Renal cortex interstitium (tissue), 15 donors: Measurements from ENCODE around the gene RHD. TPM values are rescaled to one million over a fixed set of nuclear protein-coding genes. Genes with fewer than 3 reads are reported as not detected.
"Not testable (repeated sequence)": the region's sequence is repeated elsewhere in the genome, so short reads cannot be mapped to it uniquely, and the experiment has no call there.

Experiments
- DNase-seq, 11 donors: peaks; one replicate each; pipeline ENCODE4 v3.0.0-alpha.2; 2013; ENCODE audit warnings: low read depth in 9 of 11, low spot score in 4 of 11; ENCODE audit errors: extremely low read depth in 1 of 11
- long read RNA-seq, 16 experiments: transcript quantifications; one replicate each; lab custom pipeline, GENCODE V29; 2026
- polyA plus RNA-seq, 3 donors: library from polyadenylated mRNA; unstranded; fragments of 120-200 nt; gene quantifications; one replicate each; pipeline ENCODE4 v1.2.1, GENCODE V29; 2013; ENCODE audit not compliant: insufficient read length in 3 of 3

The RHD gene
- polyA plus RNA-seq: 1 to 10 TPM in 1 of 3 donors, under 1 TPM in 2; 0.37 to 3.1 (median 0.99) TPM
- long read RNA-seq, donor 1: 0 reads
- long read RNA-seq, donor 2: 0 reads
- long read RNA-seq, donor 3, partial matches to known transcripts: 6 of 6 reads
- long read RNA-seq, donor 3, other reads (novel, unspliced or antisense): 0 of 6 reads
- long read RNA-seq, donor 4: 0 reads
- long read RNA-seq, donor 5: 0 reads
- long read RNA-seq, donor 6, partial matches to known transcripts: 8 of 8 reads
- long read RNA-seq, donor 6, other reads (novel, unspliced or antisense): 0 of 8 reads
- long read RNA-seq, donor 7: 0 reads
- long read RNA-seq, donor 8, partial matches to known transcripts: 9 of 31 reads
- long read RNA-seq, donor 8, other reads (novel, unspliced or antisense): 22 of 31 reads
- long read RNA-seq, donor 9: 0 reads
- long read RNA-seq, donor 10: 0 reads
- long read RNA-seq, donor 11: 0 reads
- long read RNA-seq, donor 12: 0 reads
- long read RNA-seq, donor 13, partial matches to known transcripts: 9 of 9 reads
- long read RNA-seq, donor 13, other reads (novel, unspliced or antisense): 0 of 9 reads
- long read RNA-seq, donor 14: 0 reads
- long read RNA-seq, donor 15, partial matches to known transcripts: 23 of 23 reads
- long read RNA-seq, donor 15, other reads (novel, unspliced or antisense): 0 of 23 reads
- long read RNA-seq, donor 16, partial matches to known transcripts: 0 of 6 reads
- long read RNA-seq, donor 16, other reads (novel, unspliced or antisense): 5 of 6 reads

DNA sequence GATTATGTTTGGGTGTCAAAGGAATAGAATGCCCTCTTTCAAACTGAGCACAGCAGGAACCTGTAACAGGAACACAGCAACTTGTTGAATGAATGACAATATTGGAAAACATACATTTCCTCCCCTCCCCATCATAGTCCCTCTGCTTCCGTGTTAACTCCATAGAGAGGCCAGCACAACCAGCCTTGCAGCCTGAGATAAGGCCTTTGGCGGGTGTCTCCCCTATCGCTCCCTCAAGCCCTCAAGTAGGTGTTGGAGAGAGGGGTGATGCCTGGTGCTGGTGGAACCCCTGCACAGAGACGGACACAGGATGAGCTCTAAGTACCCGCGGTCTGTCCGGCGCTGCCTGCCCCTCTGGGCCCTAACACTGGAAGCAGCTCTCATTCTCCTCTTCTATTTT is at the start of gene RHD:
Gene RHD, plus strand, starts transcription at position 272 of the 400 bp plus-strand sequence. Its CDS starts 39 bp downstream, at position 311.
- not testable (repeated sequence) for DNase-seq

DNA sequence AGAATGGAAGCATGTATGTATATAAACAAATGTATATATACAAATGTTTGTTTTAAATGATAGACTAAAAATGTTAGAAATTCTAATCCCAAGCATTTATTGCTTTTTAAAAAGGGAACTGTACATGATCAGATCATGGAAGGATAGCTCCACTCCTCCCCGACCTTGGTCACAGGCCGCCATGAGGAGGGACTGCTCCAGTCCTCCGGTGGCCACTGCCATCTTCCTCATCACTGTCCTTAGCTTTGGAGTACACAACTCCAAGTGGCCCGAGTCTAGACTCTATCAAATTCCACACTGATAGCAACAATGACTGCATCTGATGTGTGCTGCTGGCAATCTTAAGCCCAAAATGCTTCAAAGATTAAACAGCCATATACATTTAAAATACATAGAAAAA is 49.7 kb upstream of the RHD start:
- DNase-seq: no peak

DNA sequence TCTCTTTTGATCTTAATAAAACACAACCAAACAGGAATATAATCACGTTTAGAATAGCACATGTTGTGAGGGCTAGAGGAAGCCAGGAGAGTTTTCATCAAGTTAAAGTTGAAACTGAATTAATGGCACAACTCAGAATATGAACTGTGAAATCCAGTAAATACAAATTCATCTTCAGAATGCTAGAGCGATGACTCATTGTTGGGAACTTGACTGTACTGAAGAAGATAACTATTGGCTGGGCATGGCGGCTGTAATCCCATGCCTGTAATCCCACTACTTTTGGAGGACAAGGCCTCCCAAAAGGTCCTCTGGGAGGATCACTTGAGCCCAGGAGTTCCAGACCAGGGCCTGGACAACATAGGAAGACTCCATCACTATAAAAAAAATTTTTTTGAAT is 48.8 kb upstream of the RHD start:
- DNase-seq: no peak

DNA sequence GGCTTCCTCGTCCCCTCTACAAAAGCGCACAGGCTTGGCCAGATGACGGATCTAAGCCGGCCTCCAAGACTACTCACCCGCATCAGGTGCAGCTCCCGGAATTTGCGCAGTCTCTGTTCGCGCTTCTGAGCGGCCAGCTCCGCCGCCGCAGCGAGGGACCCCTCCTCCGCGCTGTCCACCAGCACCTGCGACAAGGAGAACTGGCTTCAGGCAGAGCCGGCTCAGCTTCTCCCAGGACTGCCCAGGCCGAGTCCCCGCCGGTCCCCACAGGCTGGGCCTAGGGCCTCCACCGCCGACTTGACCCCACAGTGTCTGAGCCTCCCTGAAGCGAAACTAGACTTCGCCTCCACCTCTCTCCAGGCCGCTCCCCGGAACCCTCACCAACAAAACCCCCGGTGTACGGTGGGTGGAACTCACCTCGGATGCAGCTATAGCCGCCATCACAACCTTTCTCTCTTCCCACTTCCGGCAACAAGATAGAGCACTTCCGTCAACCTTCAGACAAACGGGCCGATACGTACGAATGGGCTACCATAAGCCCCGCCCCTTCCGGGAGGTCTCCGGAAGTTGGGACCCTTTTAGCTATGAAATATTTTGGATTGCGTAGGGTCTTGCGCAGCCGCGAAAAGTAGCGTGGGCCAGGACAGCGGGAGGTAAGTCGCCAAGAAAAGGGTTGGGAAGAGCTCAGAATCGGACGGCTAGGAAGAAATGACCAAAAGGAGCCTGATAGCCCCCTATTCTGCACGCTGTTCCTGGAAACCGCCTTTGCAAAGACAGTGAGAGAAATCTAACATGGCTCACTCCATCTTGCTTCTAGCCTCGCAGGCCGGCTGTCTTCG is 40.1 kb upstream of the RHD start, which contains the start of gene SYF2:
Gene SYF2, minus strand, starts transcription at position 476 of the 839 bp plus-strand sequence. Its CDS starts 35 bp downstream, at position 441.
- DNase-seq: peak; percentile 87 to 96 (median 93)

DNA sequence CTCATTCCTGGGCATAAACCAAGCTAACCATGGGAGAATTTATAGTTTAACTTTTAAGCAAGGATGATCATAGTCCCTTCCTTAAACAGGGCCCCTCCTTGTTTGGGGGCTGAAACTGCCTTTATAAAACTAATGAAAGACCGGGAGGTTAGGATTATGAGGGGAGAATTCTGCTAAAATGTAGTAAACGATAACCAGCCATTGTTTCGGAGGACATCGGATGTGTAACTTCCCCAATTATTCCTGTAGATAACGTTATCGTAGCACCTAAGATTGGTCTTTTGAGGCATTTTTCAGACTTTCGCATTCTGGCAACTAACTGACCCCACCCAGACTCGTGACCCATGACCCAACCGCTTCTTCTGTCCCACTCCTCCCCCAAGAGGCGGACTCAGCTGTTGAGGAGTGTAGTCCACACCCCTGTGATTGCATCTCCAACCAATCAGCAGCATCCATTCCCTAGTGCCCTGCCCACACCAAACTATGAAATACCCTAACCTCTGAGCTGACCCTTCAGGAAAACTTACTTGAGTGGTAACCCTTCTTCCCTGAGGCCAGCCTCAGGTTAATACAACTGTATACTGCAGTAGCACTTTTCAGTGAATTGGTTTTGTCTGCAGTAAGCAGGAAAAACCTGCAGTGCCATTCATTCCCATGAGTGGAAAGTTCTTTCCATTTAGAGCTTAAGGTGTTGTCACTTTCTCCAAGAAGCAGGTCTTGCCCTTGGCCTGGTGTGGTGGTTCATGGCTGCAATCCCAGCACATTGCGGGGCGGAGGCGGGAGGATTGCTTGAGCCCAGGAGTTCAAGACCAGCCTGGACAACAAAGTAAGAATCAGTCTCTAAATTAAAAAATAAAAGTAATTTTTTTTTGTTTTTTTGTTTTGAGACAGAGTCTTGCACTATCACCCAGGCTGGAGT is 39.2 kb upstream of the RHD start:
- DNase-seq: peak in 8 of 11 donors; percentile 46 to 84 (median 73)

DNA sequence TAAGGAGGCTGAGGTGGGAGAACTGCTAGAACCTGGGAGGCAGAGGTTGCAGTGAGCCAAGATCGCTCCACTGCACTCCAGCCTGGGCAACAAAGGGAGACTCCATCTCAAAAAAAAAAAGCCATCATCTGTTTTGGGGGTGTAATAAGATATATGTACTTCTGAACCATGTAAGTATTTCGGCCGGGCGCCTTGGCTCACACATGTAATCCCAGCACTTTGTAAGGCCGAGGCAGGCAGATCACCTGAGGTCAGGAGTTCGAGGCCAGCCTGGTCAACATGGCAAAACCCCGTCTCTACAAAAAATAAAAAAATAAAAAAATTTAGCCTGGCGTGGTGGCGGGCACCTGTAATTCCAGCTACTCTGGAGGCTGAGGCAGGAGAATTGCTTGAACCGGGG is 36.9 kb upstream of the RHD start:
- DNase-seq: not testable (repeated sequence)

DNA sequence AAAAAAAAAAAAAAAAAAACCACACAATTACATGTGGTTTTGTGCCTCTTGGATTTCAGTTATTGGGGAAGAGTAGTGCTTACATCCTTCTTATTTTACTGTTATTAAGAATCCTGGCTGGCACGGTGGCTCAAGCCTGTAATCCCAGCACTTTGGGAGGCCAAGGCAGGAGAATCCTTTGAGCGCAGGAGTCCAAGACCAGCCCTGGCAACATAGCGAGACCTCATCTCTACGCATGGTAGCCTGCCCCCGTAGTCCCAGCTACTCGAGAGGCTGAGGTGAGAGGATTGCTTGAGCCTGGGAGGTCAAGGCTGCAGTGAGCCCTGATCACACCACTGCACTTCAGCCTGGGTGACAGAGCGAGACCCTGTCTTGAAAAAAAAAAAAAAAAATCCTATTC is 36.0 kb upstream of the RHD start:
- not testable (repeated sequence) for DNase-seq

DNA sequence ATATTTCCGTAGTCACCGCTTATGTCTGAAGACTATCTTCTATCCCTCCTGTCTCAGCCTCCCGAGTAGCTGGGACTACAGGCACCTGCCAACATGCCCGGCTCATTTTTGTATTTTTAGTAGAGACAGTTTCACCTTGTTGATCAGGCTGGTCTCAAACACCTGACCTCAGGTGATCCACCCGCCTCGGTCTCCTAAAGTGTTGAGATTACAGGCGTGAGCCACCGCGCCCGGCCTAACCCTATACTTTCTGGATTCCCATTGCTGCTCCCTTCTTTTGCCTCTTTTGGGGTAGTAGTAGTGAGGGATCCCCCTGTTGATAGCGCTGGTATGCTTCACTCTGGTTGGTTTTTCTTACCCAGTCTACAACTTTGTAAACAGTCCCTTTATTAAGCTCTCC is 34.3 kb upstream of the RHD start:
- no peak for DNase-seq

DNA sequence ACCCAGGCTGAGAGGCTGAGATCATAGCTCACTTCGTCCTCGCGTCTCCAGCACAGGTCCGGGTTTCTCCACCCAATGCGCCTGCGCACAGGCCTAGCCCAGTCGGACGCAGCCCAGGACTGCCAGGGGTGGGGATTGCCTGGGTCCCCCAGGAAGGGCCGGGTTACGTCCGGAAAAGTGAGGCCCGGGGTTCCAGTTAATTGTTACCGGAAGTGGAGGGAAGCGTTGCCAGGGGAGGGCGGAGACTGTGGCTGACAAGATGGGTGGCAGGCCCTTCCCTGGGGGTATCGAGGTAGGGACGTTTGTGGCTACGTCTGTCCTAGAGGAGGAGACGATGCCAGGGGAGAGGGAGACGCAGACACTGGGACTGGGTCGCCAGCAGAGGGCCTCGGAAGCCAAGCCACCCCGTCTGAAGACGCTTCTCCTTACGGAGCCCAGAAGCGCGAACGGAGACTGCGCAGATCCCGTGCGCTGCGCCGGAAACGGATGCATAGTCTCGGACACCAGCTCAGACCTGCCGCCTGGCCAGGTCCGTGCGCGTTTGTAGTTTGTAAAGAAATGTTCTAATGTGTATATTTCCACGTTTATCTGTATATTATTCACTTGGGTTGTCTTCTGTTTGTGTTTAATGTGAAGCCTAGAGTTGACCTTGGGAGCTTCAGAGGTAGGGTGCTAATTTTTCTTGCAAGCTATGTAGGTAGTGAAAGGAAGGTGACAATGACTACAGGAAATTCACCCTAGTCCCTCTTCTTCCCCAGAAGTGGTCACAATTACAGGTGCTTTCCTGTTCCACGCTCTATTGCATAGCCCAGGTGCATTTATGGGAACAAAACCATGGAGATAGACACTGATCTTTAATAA is 32.4 kb upstream of the RHD start:
- peak; percentile 75 to 89 (median 81) for DNase-seq

DNA sequence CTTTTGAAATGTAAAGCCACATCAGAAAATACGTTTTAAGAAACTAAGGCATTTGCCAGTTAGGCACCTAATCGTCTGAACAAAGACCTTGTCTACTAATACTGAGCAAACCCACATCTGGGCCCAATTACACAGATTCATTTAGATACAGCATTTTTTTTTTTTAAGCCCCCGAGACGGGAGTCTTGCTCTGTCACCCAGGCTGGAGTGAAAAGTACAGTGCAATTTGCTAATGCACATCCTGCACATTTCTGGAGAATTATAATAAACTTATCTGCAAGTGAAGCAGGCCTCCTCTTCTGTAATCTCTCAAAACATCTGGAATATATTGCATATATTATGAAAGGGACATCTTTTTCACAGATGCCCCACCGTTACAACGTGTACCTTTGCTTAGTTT is 28.4 kb upstream of the RHD start:
- no peak for DNase-seq

DNA sequence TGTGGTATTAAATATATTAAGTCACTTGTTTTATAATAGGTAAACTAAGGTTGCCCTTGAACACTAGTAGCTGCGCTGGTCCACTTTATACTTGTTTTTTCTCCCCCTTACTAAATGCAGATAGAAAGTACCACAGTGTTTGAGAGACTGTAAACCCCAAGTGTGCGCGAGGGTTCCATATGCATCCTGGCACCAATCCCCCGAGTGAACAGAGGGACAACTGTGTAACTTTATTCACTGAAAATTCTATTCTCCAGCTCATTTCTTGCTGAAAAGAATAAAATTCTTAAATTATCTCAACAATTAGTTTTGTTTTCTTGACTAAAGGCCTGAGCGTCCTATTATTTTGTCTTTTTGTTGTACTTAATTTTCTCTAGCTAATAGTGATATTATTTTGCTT is 26.9 kb upstream of the RHD start:
- no peak for DNase-seq

DNA sequence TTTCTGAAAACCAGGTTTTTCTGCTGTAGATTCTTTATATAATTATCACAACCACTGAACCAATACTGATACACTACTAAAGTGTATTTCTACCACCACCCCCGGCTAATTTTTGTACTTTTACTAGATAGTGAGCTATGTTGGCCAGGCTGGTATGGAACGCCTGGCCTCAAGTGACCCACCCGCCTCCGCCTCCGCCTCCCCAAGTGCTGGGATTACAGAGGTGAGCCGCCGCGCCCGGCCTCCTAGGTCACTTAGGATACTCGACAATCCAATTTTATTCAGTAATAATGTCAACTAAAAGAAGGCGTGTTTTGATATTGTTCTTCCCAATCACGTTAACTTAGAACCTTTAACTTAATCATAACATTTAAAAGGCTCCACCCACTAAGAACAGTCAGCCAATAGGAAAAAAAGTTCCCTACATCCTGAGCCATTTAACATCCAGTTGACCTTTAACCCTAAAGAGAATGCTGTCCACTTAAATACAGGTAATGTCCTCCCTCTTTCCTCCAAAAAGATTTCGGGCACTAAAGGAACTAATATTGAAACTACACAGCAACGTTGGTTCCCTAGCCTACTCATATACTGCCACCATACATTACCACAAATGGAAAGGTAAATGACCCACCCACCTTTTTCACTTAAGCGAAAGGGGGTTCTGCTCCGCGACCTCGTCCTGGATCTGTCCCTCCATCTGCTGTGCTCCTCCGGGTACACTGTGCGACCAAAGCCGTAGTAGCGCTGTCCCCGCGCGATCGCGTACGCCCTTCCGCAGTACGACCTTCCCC is 26.3 kb upstream of the RHD start:
- no peak for DNase-seq

DNA sequence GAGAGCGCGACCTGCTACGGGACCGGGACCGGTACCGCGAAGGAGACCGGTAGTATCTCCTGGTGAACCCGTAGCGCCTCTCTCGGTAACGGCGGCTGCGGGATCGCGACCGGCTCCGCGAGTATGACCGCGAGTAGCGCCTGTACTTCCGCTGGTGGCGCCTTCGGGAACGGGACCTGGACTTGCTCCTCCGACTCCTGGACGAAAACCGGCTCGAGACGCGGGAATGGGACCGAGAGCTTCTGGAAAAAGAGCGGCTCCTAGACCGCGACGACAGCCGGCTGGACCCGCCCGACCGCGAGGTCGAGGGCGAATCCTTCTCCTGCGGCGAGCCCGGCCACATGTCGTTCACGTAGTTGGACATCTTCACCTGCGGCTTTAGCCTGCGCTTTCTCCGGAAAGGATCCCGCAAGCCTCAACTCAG is 25.7 kb upstream of the RHD start:
- no peak for DNase-seq

DNA sequence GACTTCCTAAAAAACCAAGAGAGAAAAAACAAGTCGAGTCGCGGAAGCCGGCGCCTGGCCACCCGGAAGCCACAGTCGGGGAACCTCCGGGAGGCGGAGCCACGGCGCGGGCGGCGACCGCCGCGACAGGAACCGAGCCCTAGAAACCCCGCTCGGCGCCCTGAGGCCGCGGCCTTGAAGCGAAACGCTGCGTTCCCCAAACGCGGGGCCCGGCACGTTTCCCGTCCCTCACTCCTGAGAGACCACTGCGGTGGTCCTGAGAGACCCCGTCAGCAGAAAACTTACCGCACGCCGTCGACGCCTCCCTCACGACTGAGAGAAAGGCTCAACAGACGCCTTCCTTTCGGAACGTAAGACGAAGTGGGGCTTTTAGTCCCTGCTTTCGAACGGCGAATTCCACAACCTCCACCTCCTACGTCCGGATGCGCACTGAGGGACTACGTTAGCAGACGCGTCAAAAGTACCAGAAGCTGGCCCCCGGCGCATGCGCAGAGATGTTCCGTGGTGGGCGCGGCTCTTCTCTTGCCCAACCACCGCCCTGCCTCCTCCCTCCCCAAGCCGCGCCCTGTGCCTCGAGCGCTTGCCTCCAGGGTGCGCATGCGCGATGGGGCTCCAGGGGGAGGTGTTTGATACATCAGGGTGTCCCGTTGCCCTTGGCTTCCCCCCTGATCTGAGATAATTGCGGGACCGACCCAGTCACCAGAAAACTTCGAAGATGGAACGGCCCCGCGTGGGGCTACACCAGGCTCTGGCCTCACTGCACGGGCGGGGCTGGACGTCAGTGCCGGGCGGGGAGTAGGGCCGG is 25.1 kb upstream of the RHD start, which contains the start of gene RSRP1:
Gene RSRP1, minus strand, starts transcription at position 431 of the 805 bp plus-strand sequence. CDS start 491 bp downstream, outside the sequence.
- DNase-seq: peak; percentile 90 to 98 (median 97)

DNA sequence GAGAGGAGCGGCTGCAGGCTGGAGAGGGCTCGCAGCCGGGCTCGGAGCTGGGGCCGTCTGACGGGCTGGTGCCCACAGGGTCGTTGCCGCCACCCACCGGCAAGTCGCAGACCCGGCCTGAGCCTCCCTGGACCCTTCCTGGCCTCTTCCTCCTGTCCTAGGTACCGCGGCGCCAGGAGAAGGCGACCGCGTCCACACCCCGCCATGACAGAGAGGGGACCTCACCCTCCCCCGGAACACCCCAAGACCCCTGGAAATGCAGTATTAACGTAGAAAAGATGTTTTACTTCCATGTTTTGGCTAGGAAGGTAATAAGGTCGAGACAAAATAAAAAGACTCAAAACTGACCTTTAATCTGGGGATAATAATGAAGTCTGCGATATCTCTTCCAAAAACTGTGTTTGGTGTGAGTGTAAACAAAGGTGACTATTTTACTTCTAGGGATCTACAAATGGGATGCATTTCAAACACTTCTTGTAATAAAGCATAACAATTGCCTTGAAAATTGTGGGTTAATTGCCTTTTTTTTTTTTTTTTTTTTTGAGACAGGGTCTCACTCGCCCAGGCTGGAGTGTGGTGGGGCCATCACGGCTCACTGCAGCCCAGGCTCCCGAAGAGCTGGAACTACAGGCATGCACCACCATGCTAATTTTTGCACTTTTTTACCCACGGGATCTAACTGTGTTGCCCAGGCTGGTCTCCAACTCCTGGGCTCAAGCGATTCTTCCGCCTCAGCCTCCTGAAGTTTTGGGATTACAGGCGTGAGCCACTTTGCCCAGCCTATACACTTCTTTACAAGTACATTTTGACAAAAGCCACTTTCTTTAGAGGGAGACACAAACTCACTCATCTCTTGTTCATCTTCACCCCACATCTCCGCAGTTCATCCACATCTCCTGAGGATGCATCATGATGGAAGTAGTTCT is 24.2 kb upstream of the RHD start:
- no peak for DNase-seq
